ELR (cell line): Measurements from ENCODE around the gene BZW1.
"Not testable (repeated sequence)": the region's sequence is repeated elsewhere in the genome, so short reads cannot be mapped to it uniquely, and the experiment has no call there.

Experiments
- DNase-seq: peaks from one replicate; pipeline ENCODE4 v3.0.0-alpha.2; 2015; ENCODE audit warnings: low read depth

Gene BZW1

DNA sequence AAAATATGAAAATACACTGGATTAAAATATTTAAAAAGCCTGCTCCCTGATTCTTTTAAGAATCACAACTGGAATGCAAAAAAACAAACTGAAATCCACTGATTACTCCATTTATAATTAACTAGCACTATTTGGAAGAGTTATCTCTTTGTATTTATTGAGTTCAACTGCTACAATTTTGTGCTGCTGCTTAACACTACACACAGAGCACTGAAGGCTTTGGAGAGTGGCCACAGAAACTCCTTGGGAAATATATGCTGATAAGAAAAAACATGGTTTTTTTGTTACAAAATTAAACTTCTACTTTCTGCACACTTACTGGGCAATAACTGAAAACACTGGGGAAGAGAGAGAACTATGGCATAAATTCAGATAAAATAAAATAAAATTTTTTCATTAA, 19.8 kb upstream of the BZW1 start:
- no peak for DNase-seq

DNA sequence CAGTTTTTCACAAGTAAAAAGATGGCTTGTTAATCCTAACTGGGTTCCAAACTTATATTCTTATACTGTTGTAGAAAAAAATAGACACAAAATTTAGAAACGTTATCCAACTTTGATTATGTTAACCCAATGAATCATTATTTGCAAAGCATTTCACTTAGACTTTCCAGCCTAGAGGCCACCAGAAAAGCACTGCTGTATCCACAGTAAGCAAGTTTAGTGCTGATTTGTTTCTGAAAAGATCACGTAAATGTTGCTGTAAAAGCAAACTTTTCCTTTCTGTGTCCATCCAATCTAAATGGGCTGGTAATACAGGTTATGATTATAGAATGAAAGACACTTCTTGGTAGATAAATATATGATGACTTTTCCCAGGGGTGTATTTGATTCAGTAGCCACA, 17.6 kb upstream of the BZW1 start:
- no peak for DNase-seq

GRCh38 chr2:200795028-200795440, 16.7 kb upstream of the BZW1 start:
- DNase-seq: no peak

DNA sequence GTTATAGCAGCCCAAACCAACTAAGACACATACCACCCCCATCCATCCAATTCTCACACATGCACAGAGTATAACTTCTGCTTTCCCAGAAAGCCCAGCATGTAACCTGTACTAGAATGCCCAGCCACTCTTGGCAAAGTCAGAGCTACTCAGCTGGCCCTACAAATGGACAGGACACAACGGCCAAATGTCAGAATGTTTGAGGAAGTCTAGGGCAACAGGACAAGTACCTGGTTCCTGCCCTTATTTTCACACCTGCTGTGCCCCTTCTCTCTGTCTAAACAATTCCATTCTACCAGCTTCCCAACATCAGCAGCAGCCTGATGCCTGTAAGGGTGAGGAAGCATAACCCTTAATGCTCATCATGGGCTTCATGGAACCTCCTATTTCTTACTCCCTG, 15.1 kb upstream of the BZW1 start:
- DNase-seq: no peak

GRCh38 chr2:200797242-200797770, 14.4 kb upstream of the BZW1 start:
- DNase-seq: no peak

GRCh38 chr2:200798514-200798913, 13.2 kb upstream of the BZW1 start:
- DNase-seq: no peak

- DNase-seq: no peak
These were observed 11.3 kb upstream of the BZW1 start for GRCh38 chr2:200800458-200800857.

- DNase-seq: not testable (repeated sequence)
These were observed 10.3 kb upstream of the BZW1 start for GRCh38 chr2:200801431-200801830.

DNA sequence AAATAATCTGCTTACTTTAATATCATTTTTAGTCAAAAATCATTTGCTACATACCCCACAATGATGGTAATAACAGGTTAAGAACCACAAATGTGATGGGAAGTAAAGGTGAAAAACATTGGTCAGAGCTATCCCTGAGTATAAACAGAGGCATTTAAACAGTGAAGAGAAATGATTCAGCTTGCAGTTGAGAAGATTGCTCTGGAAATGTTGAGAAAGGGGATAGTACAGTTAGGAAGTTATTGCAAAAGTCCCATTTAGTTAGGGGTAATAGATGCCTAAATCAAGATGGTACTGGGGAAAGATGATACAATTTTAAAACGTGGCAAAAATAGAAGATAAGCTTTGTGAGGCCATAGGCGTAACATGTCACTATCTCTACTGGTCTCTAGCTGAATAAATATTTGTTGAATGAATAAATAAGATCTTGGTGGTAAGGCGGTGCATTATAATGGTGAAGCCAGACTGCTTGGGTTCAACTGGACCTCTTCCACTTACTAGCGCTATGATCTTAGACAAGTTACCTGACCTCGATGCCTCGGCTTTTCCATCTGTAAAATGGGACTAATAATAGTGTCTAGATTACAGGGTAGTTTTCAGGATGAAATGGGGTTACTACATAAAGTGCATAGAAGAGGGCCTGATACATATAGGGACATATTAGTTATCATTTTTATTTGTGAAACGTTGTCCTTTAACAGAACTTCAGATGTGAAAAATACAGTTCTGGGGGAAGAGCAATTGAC, 2.0 kb upstream of the BZW1 start:
- DNase-seq: no peak

DNA sequence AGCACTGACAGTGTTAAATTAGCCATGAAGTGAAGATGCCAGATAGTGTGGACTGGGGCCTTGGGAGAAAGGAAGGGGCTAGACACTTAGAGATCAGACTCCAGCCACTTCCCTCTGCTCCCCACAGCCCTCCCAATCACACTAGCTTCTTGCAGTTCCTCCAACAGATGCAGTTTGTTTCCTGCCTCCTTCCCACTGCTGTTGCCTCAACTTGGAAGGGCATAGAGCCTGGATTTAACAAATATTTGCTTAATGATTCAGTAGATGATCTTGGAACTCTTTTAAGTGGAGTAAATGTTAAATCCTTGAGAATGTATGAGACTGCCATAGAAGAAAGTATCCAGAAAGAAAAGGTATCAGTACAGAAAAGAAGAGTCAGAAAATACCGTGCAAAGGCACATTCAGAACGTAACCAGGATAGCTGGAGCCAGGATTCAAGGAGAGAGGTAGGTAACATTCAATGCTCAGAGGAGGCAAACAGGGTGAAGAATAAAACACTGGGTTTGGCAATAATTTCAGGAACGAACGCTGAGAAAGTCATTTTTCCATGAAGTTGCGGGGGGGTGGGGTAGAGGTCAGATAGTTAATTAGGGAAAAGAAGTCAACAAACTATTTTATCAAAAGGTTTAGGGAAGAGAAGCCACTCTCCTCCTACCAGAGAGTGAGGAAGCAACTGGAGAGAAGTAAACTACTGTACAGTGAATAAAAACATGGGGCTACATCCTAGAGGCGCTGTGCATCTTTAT, 1.3 kb upstream of the BZW1 start:
- DNase-seq: peak; percentile 67

GRCh38 chr2:200810998-200811332, 745 bp upstream of the BZW1 start:
- no peak for DNase-seq

DNA sequence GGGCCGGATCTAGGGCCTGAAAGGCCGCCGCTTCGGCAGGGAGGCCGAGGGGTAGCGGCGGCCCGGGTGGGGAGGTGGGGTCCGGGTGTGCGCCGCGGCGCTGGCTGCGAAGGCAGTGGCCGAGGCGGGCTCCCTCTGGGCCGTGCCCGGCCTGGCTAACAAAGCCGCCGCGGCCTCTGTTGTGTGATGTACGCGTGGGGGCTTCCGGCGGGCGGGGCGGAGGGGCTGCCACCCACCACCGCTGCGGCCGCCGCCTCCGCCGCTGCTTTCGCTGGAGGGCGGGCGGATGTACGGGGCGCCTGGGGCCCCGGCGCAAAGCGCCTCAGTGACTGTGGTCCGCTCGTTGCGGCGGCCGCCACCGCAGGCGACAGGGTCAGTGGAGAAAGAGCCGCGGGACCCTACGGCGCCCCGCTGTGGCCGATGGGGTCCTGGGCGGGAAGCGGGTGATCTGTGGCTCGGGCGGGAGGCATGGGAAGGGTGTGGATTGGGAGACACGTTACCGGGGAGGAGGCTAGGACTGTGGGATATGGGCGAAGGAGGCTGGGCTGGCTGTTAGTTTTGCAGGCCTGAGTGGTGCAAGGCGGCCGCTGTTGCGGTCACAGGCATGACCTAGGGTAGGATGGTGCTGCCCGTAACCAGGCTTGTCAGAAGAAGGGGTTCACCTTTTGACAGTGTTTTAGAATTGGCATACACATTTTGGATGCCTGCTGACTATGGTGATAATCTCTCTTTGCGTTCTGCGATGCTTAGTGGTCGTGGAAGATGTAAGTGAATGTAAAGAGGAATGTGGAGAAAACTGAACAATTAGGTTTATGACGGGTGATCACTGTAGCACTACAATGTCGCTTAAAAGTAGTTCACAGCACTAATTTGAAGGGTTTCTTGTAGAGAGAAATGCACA, 662 bp downstream of the BZW1 start:
- DNase-seq: peak; percentile 73

DNA sequence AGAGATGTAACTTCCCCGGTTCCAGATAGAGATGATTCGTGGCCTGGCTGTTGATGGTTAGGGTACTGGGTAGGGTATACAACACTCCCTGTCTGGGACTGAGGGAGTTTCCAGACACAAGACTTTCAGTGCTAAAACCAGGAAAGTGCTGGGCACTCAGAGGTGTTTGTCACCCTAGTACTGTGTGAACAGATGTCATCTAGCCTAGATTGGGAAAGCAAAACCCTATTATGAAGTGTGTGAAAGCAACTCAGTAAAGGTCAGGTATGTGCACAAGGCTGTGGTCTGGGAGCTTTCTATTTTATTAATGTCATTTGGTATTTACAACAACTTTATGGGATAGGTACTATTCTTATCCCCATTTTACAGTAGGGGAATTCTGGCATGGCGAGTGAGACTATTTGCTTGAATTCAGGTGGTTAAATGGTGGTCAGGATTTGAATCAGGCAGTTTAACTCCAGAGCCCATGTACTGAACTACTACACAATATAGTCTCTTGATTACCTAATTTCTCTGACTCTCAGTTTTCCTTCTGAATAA, 2.6 kb downstream of the BZW1 start:
- no peak for DNase-seq

GRCh38 chr2:200814917-200815316, 3.2 kb downstream of the BZW1 start:
- no peak for DNase-seq

DNA sequence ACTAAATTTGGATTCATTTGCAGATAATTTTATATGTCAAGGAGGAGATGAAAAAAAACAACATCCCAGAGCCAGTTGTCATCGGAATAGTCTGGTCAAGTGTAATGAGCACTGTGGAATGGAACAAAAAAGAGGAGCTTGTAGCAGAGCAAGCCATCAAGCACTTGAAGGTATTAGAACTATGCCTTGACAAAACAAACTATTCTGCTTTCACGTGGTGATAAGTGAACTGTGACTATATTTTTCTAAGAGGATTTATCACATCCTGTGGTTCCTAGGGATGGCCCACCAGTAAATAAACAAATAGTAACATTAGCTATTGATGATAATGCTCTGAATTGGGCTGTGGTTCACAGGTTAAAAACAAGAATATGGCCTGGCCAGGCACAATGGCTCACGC, 7.0 kb downstream of the BZW1 start:
- not testable (repeated sequence) for DNase-seq

DNA sequence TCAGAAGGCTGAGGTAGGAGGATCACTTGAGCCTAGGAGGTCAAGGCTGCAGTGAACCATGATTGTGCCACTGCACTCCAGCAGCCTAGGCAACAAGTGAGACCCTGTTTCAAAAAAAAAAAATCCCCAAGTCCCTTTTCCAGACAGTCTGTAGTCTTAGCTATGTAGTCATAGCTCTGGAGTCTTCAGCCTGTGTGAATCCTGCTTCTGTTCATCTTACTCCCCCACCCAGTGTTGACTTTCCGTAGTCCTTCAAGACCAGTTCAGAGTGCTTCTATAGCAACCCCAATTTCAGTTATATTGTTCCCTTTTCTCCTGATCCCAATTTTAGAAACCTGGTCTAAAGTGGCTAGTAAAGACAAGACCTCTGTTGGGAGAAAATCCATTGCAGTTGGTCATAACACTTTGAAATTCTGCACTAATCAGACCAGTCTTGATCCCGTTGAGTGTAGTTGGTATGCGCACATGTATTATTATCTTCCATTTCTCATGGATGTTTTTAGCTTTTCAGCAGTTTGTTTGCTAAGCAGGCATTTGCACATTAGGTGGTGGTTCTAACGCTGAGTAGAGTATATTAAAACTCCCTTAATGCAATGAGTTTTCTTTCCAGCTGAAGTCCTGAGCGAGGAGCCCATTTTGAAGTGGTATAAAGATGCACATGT, 9.0 kb downstream of the BZW1 start:
- no peak for DNase-seq

DNA sequence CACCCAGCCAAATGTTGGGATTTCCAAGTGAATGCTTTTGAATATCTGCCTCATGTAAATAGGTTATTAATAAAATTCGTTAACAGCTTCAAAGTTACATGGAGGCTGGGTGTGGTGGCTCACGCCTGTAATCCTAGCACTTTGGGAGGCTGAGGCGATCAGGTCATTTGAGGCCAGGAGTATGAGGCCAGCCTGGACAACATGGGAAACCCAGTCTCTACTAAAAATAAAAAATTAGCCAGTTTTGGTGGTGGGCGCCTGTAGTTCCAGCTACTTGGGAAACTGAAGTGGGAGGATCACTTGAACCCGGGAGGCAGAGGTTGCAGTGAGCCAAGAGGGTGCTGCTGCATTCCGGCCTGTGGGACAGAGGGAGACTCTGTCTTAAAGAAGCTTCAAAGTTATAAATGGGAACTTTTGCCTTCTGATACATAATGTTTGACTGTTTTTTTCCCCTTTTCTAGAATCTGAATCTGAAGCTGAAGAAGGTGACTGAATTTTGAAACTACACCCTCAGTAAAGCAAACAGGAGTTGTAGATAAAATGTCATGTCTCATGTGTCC, 10.1 kb downstream of the BZW1 start:
- no peak for DNase-seq

DNA sequence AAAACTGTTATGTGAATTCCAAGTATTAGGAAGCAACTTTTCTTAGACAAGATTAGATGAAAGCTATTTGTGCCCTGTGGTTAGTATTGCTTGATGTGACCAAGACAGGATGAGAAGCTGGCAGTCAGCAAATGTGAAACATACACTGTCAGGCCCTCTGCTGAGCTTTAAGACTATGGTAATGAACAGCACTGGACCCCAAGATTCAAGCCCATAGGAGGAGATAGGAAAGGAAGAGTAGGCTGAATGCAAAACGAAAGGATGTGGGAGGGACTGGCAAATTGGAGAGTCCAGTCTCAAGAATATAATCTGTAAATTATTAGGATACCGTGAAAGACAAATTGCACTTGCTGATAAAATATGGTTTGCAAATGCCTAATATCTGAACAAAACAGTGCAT, 16.4 kb downstream of the BZW1 start:
- DNase-seq: no peak

DNA sequence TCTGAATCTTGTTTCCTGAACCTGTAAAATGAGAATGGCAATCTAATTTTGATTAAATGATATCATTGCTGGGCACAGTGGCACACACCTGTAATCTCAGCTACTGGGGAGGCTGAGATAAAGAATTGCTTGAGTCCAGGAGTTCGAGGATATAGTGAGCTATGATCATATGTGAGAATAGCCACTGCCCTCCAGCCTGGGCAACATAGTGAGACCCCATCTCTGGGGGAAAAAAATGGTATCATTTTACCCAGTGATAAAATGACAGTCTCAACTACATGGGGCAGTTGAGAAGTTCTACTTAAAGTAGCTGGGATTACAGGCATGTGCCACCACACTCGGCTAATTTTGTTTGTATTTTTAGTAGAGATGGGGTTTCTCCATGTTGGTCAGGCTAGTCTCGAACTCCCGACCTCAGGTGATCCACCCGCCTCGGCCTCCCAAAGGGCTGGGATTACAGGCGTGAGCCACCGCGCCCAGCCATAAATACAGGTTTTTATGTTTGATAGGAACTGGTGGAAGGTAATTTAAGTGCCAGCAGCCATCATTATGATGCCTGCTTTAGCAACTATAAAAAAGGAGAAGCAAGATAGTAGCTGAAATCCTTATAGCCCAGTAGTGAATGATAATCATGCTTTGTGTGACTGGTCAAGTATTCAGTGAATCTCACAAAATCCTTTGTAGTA, 17.0 kb downstream of the BZW1 start:
- no peak for DNase-seq

DNA sequence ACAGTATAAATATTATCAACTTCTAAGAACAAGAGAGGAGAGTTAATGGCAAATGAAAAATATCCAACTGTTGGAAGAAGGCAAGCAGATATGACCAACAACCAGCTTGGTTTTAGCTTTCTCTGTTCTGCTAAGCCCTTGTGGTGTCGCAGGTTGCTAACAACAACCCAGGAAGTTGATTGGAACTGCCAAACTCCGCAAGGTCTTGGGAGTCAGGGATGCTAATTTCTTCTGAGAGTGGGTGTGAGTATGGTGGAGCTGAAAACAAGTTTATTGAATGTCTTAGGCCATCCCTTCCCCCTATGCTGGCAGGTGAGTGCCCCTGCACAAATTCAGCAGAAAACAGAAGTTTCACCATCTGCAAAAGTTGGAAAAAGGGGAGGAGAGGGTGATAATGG, 17.5 kb downstream of the BZW1 start:
- no peak for DNase-seq

DNA sequence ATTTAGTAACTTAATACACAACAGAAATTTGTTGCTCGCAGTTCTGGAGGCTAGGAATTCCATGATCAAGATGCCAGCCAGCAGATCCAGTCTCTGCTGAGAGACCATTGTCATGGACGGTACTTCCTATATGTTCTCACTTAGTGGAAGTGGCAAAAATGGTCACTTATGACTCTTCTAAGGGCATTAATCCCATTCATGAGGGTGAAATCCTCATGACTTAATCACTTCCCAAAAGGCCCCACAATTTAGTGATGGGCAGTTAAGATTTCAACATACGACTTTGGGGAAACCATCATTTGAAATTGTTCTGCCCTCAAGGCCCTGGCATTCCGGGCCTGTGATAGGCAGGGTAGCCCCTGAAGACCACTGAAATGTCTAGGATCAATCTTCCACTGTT, 23.0 kb downstream of the BZW1 start:
- DNase-seq: no peak
